H1 (cell line): Measurements from ENCODE around the gene RPL13A. TPM values are rescaled to one million over a fixed set of nuclear protein-coding genes. Genes with fewer than 3 reads are reported as not detected.

Source experiments
- CTCF ChIA-PET: fragments of 300-600 bp; sonication (Branson Sonifier 250); formaldehyde crosslinking; loops from one replicate; lab custom pipeline; 2021; ENCODE audit not compliant: partially characterized antibody; lab: Charles Lee
- POLR2A ChIA-PET: fragments of 300-600 bp; sonication (Branson Sonifier 250); formaldehyde crosslinking; loops from one replicate; lab custom pipeline; 2021; ENCODE audit warnings: inconsistent platforms; ENCODE audit not compliant: partially characterized antibody; lab: Charles Lee
- DNase-seq, 2 experiments: peaks; one replicate each; pipeline versions ENCODE4 v3.0.0 to v3.0.0-alpha.2; 2010 to 2022; ENCODE audit warnings: low spot score in 2 of 2, low read depth in 1 of 2, mixed read lengths in 1 of 2
- FAIRE-seq: peaks from 2 replicates; lab custom pipeline; 2011; peaks lifted over from hg19 to GRCh38; lab: Jason Lieb, UNC
- H2AFZ ChIP-seq: 2 replicates; pipeline ENCODE4 v1.8.1; 2012; ENCODE audit warnings: low read length, inconsistent platforms
- H2AK5ac ChIP-seq: 2 replicates; pipeline ENCODE4 v1.6.1; 2013; ENCODE audit warnings: low read depth, low read length
- H2BK120ac ChIP-seq: replicated peaks from 2 replicates; pipeline ENCODE3; 2013; ENCODE audit warnings: low read depth, low read length, inconsistent platforms
- H2BK12ac ChIP-seq: 2 replicates; pipeline ENCODE4 v1.6.1; 2013; ENCODE audit warnings: low read depth, low read length
- H2BK15ac ChIP-seq: 2 replicates; pipeline ENCODE4 v1.6.1; 2013; ENCODE audit warnings: low read length
- H2BK20ac ChIP-seq: 2 replicates; pipeline ENCODE4 v1.6.1; 2013; ENCODE audit warnings: low read length
- H2BK5ac ChIP-seq: 2 replicates; pipeline ENCODE4 v1.6.1; 2013; ENCODE audit warnings: low read depth, low read length
- H3K14ac ChIP-seq: 2 replicates; pipeline ENCODE4 v1.6.1; 2013; ENCODE audit warnings: inconsistent platforms; ENCODE audit not compliant: insufficient read length
- H3K18ac ChIP-seq: 2 replicates; pipeline ENCODE4 v1.6.1; 2013; ENCODE audit warnings: low read length; ENCODE audit errors: extremely low read depth
- H3K23ac ChIP-seq: 2 replicates; pipeline ENCODE4 v1.6.1; 2013; ENCODE audit warnings: inconsistent platforms; ENCODE audit not compliant: insufficient read length
- H3K23me2 ChIP-seq: 2 replicates; pipeline ENCODE4 v1.6.1; 2013; ENCODE audit warnings: low read depth, low read length
- H3K27ac ChIP-seq: 2 replicates; pipeline ENCODE4 v1.6.1; 2011; ENCODE audit warnings: low read depth, low read length, inconsistent platforms
- H3K27me3 ChIP-seq, 4 experiments: replicated peaks in 1 of 4; 1 replicate in 1 of 4; 2 replicates in 3 of 4; pipeline versions ENCODE4 v1.6.1 to v1.8.1; 2011 to 2013; ENCODE audit warnings: low read length in 3 of 4, mild to moderate bottlenecking in 3 of 4, inconsistent platforms in 2 of 4, mixed read lengths in 2 of 4, moderate library complexity in 1 of 4; ENCODE audit not compliant: control insufficient read depth in 3 of 4, insufficient read depth in 3 of 4; ENCODE audit errors: extremely low read depth in 1 of 4
- H3K36me3 ChIP-seq, 4 experiments: 2 replicates each; pipeline versions ENCODE4 v1.6.1 to v1.8.1; 2011 to 2013; ENCODE audit warnings: mild to moderate bottlenecking in 4 of 4, low read length in 3 of 4, moderate library complexity in 2 of 4, control low read depth in 1 of 4, inconsistent platforms in 1 of 4; ENCODE audit not compliant: insufficient read depth in 4 of 4, control insufficient read depth in 2 of 4
- H3K4ac ChIP-seq: replicated peaks from 2 replicates; pipeline ENCODE3; 2013; ENCODE audit warnings: low read length, low read depth, mixed read lengths, inconsistent platforms; ENCODE audit not compliant: insufficient read length
- H3K4me1 ChIP-seq, 4 experiments: replicated peaks in 1 of 4; 1 replicate in 1 of 4; 2 replicates in 3 of 4; pipeline versions ENCODE4 v1.6.1 to v1.8.1; 2011 to 2013; ENCODE audit warnings: low read length in 3 of 4, inconsistent platforms in 2 of 4, mixed read lengths in 1 of 4; ENCODE audit not compliant: insufficient read depth in 4 of 4, control insufficient read depth in 3 of 4
- H3K4me2 ChIP-seq, 2 experiments: 2 replicates each; pipeline versions ENCODE4 v1.6.1 to v1.8.1; 2011 to 2013; ENCODE audit warnings: low read depth in 2 of 2, low read length in 2 of 2, control low read depth in 1 of 2, inconsistent platforms in 1 of 2, mild to moderate bottlenecking in 1 of 2; ENCODE audit not compliant: insufficient read depth in 1 of 2
- H3K4me3 ChIP-seq, 4 experiments: fragments of 200-600, 300-600 bp in 1 of 4; sonication (generic), shearing (Covaris generic), sonication (Bioruptor Twin) in 1 of 4; 2 replicates each; pipeline versions ENCODE4 v1.5.1 to v1.8.1; 2011 to 2016; ENCODE audit warnings: low read length in 4 of 4, low read depth in 3 of 4, control low read depth in 2 of 4, inconsistent platforms in 2 of 4, mild to moderate bottlenecking in 2 of 4, mixed read lengths in 1 of 4, moderate library complexity in 1 of 4; ENCODE audit not compliant: insufficient read depth in 2 of 4; ENCODE audit errors: extremely low read depth in 1 of 4
- H3K56ac ChIP-seq: replicated peaks from 2 replicates; pipeline ENCODE3; 2013; ENCODE audit warnings: low read depth, mild to moderate bottlenecking, mixed read lengths, low read length, inconsistent platforms; ENCODE audit not compliant: insufficient read length
- H3K79me1 ChIP-seq: 2 replicates; pipeline ENCODE4 v1.6.1; 2013; ENCODE audit warnings: low read depth, low read length, control low read depth
- H3K79me2 ChIP-seq, 2 experiments: 2 replicates each; pipeline versions ENCODE4 v1.6.1 to v1.8.1; 2012 to 2013; ENCODE audit warnings: low read length in 2 of 2, mild to moderate bottlenecking in 2 of 2, inconsistent platforms in 1 of 2; ENCODE audit not compliant: insufficient read depth in 2 of 2, control insufficient read depth in 1 of 2
- H3K9ac ChIP-seq, 4 experiments: replicated peaks in 1 of 4; 1 replicate in 1 of 4; 2 replicates in 3 of 4; pipeline versions ENCODE4 v1.6.1 to v1.8.1; 2011 to 2013; ENCODE audit warnings: low read depth in 3 of 4, low read length in 3 of 4, control low read depth in 2 of 4, mild to moderate bottlenecking in 2 of 4, moderate library complexity in 2 of 4, inconsistent platforms in 1 of 4; ENCODE audit errors: extremely low read depth in 1 of 4
- H3K9me3 ChIP-seq, 2 experiments: 2 replicates each; pipeline versions ENCODE4 v1.6.1 to v1.8.1; 2012 to 2013; ENCODE audit warnings: mild to moderate bottlenecking in 2 of 2, moderate library complexity in 2 of 2, control low read depth in 1 of 2, inconsistent platforms in 1 of 2, low read depth in 1 of 2, low read length in 1 of 2, mixed read lengths in 1 of 2; ENCODE audit not compliant: insufficient read depth in 2 of 2
- H4K20me1 ChIP-seq, 2 experiments: replicated peaks in 1 of 2; 2 replicates each; pipeline versions ENCODE3 to v1.8.1; 2011 to 2013; ENCODE audit warnings: inconsistent platforms in 2 of 2, low read length in 2 of 2, mild to moderate bottlenecking in 1 of 2; ENCODE audit not compliant: insufficient read depth in 2 of 2, control insufficient read depth in 1 of 2
- H4K5ac ChIP-seq: 2 replicates; pipeline ENCODE4 v1.6.1; 2013; ENCODE audit warnings: low read length, low read depth, mixed read lengths, inconsistent platforms; ENCODE audit not compliant: insufficient read length
- H4K8ac ChIP-seq: 2 replicates; pipeline ENCODE4 v1.8.0; 2013; ENCODE audit warnings: mild to moderate bottlenecking, moderate library complexity, low read length, inconsistent platforms; ENCODE audit not compliant: insufficient read depth; ENCODE audit errors: extremely low read depth
- H4K91ac ChIP-seq: replicated peaks from 2 replicates; pipeline ENCODE3; 2013; ENCODE audit warnings: low read length, mixed read lengths, inconsistent platforms; ENCODE audit not compliant: insufficient read length
- CREB1 ChIP-seq: IDR thresholded peaks from 2 replicates; pipeline ENCODE4 v1.6.1; 2012; ENCODE audit warnings: inconsistent platforms
- RNF2 ChIP-seq: fragments of 200-900, 300-1000 bp; sonication (generic); IDR thresholded peaks from 2 replicates; pipeline ENCODE4 v1.7.1; 2016; ENCODE audit warnings: borderline replicate concordance, low read depth, mild to moderate bottlenecking, antibody characterized with exemption, low read length; ENCODE audit not compliant: poor library complexity, severe bottlenecking; ENCODE audit errors: missing control alignments
- WGBS, 2 experiments: shearing (Covaris generic) in 1 of 2; methylation state at CpG; one replicate each; pipeline versions ENCODE4 v1.1.6 to v1.1.7; 2013 to 2015; ENCODE audit warnings: low lambda C conversion rate in 2 of 2, mixed read lengths in 2 of 2, inconsistent platforms in 1 of 2, low coverage in 1 of 2, missing lambda C conversion rate in 1 of 2; ENCODE audit not compliant: insufficient replicate concordance in 2 of 2, insufficient coverage in 1 of 2, insufficient read length in 1 of 2; ENCODE audit errors: extremely low coverage in 1 of 2, missing lambda C conversion rate in 1 of 2; 5-methylcytosine and 5-hydroxymethylcytosine counted together
- polyA plus RNA-seq, 7 experiments: library from polyadenylated mRNA; depleted of rRNA in 3 of 7; stranded (reverse) in 5 of 7; unstranded in 2 of 7; fragments of >200 nt in 5 of 7; fragments of 200-250 nt in 2 of 7; gene quantifications; 1 replicate in 5 of 7; 2 replicates in 1 of 7; 4 replicates in 1 of 7; pipeline versions ENCODE4 v1.2.1 to v1.2.3, GENCODE V29; 2011 to 2013; ENCODE audit warnings: missing spikeins in 2 of 7, mixed read lengths in 2 of 7
- total RNA-seq: library from RNA; stranded (reverse); fragmentation: NEBNext Ultra II Directional; extraction: Animal tissue kit (Norgen Biotek cat#: 25700); gene quantifications from 2 replicates; pipeline ENCODE4 v1.2.1, GENCODE V29; 2021

Gene RPL13A
- total and polyA plus RNA-seq, 2 of the 8 experiments (the other 6 are each of a cell fraction or from before 2014, with no cell fraction given), result 3,305 to 8,868 TPM

DNA sequence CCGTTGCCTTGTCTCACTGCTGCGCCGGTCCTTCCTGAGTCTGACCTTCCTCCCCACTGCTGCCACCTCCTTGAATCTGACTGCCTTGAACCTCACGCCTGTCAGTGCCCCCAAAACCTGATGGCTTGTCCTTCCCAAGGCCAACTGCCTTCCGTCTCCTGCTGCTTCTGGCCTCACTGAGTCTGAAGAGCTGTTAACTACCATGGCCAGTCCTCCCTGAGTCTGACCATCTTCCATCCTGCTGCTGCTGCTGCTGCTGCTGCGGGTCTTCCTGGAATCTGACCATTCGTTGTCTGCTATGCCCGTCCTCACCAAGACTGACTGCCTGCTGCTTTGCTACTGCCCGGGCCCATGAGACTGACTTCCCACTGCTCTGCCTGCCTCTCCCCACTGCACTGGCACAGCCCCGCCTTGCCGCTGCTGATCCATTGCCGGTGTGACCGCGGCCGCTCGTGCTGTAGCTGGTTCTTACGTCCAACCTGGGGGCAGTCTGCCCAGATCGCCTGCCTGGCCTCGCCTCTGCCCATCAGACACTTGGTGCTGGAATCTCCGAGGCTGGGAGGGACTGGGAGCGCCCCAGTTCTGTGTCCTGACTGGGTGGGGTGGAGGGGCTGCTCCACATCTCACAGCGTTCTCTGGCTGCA lies 37.5 kb downstream of the RPL13A start:
- Histone ChIP-seq H3K27me3 (no peaks in the 10 kb centered on the region), H3K79me1 (peaks cover 5% of the 10 kb centered on the region), H3K14ac (no peak overlapping the region)

More for the DNA sequence above, 37.5 kb downstream of the RPL13A start:
- no peak overlapping the region for H4K91ac ChIP-seq
- no peak overlapping the region for H2BK120ac ChIP-seq
- H4K20me1 ChIP-seq, result peaks cover 0 to 2% of the 10 kb centered on the region in 2 experiments
- no peak overlapping the region for H2BK20ac ChIP-seq
- H3K9me3 ChIP-seq, result no peaks in the 10 kb centered on the region
- no peak overlapping the region for H3K18ac ChIP-seq
- DNase-seq, result no peak
- no peak overlapping the region for H4K5ac ChIP-seq
- H3K27ac ChIP-seq, result no peak overlapping the region
- peaks cover 0 to 13% (median 2%) of the 10 kb centered on the region in 4 experiments; a peak in 4 of 8 replicates for H3K36me3 ChIP-seq
- no peak overlapping the region for H3K4me2 ChIP-seq
- H3K4ac ChIP-seq, result no peak overlapping the region
- no peaks in the 10 kb centered on the region for H3K79me2 ChIP-seq
- no peak overlapping the region for H3K23ac ChIP-seq
- no peak overlapping the region for H4K8ac ChIP-seq
- H3K4me3 ChIP-seq, result no peak overlapping the region
- ChIA-PET CTCF (interaction anchor here (1.1 to 1.6 kb wide), 3 partner anchors 9 to 46 kb away, joined by 5 read pairs; no protein-coding TSS in a partner anchor), POLR2A (interaction anchor here (0.6 to 2.0 kb wide), 7 partner anchors 9 to 151 kb away, joined by 3 to 8 read pairs (median 3); partner anchors contain the start of gene RPS11)
- peak overlapping the region; percentile 18; the same call in 1 of the 2 replicates for H2BK5ac ChIP-seq
- no peak for TF ChIP-seq CREB1
- no peak for TF ChIP-seq RNF2
- no peak overlapping the region for H2BK15ac ChIP-seq
- 91% methylated on average over 22 of the region's 22 CpGs; no CpG with 5 or more reads in 1 of the 2 experiments for WGBS, 2 experiments
- no peak overlapping the region for H2AFZ ChIP-seq
- no peak overlapping the region for H3K9ac ChIP-seq
- peaks cover 5% of the 10 kb centered on the region; the same call in 1 of the 2 replicates for H3K23me2 ChIP-seq
- H3K4me1 ChIP-seq, result peaks cover 0 to 5% (median 2%) of the 10 kb centered on the region in 4 experiments; a peak in 3 of 7 replicates
- no peak overlapping the region for H3K56ac ChIP-seq
- H2BK12ac ChIP-seq, result no peak overlapping the region
- no peak for FAIRE-seq
- H2AK5ac ChIP-seq, result no peak overlapping the region
